WI38 (cell line): ENCODE data around the gene CD6.
"Not testable (repeated sequence)": the region's sequence is repeated elsewhere in the genome, so short reads cannot be mapped to it uniquely, and the experiment has no call there.

Experiments used
- H3K4me3 ChIP-seq: 2 replicates; pipeline ENCODE4 v1.5.1; 2011; ENCODE audit warnings: low read depth, mild to moderate bottlenecking, control low read depth, low read length
- TF ChIP-seq, protein P1 (sequence below): IDR thresholded peaks from 2 replicates; pipeline ENCODE4 v1.5.1; 2012; ENCODE audit warnings: low read depth, mild to moderate bottlenecking, control low read depth, low read length

The CD6 gene

GRCh38 chr11:60966890-60967289 is 4.6 kb upstream of the CD6 start:
- TF ChIP-seq, protein P1, sequence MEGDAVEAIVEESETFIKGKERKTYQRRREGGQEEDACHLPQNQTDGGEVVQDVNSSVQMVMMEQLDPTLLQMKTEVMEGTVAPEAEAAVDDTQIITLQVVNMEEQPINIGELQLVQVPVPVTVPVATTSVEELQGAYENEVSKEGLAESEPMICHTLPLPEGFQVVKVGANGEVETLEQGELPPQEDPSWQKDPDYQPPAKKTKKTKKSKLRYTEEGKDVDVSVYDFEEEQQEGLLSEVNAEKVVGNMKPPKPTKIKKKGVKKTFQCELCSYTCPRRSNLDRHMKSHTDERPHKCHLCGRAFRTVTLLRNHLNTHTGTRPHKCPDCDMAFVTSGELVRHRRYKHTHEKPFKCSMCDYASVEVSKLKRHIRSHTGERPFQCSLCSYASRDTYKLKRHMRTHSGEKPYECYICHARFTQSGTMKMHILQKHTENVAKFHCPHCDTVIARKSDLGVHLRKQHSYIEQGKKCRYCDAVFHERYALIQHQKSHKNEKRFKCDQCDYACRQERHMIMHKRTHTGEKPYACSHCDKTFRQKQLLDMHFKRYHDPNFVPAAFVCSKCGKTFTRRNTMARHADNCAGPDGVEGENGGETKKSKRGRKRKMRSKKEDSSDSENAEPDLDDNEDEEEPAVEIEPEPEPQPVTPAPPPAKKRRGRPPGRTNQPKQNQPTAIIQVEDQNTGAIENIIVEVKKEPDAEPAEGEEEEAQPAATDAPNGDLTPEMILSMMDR: no peak
- H3K4me3 ChIP-seq: no peak overlapping the region

DNA sequence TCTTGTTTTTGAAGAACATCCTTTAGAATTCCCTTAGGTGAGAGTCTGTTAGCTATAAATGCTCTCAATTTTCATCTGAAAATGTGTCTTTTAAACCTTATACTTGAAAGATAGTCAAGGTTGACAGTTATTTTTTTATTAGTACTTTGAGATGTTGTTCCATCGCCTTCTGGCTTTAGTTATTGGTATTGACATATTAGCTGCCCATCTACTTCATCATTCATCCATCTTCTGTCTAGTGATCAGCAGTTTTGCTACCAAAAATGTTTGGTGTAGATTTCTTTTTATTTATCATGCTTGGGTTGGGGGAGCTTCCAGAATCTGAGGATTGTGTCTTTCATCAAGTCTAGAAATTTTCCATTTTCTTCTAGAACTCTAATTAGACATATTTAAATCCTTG is 3.3 kb upstream of the CD6 start:
- H3K4me3 ChIP-seq: no peak overlapping the region
- TF ChIP-seq, protein P1: no peak

GRCh38 chr11:60970369-60970774 is 1.1 kb upstream of the CD6 start:
- TF ChIP-seq, protein P1: peak; percentile 79
- H3K4me3 ChIP-seq: no peak overlapping the region

- no peak overlapping the region for H3K4me3 ChIP-seq
- TF ChIP-seq, protein P1: no peak
Observed at GRCh38 chr11:60970890-60971289, 590 bp upstream of the CD6 start.

- no peak overlapping the region for H3K4me3 ChIP-seq
- TF ChIP-seq, protein P1: no peak
Observed at GRCh38 chr11:60972182-60973030, 926 bp downstream of the CD6 start.

DNA sequence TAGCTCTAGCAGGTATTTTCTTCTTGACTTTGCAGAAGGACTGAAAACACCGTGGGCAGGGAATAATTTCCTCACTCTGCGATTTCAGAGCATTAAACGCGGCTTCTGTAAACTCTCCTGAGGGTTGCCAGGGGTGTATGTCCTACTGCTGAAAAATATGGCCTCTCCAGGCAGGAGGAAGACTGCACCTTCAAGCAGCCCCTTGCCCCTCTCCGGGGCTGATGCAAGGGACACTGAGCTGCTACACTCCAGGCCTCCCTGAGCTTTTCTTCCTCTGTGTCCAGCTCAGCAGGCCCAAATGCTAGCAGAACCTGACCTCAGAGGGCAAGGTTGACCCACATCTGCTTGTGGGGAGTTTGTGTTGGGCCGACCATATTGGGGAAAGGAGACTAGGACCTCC is 2.2 kb downstream of the CD6 start:
- TF ChIP-seq, protein P1: no peak
- no peak overlapping the region for H3K4me3 ChIP-seq

GRCh38 chr11:60974316-60974715 is 2.8 kb downstream of the CD6 start:
- not testable (repeated sequence) for H3K4me3 ChIP-seq

DNA sequence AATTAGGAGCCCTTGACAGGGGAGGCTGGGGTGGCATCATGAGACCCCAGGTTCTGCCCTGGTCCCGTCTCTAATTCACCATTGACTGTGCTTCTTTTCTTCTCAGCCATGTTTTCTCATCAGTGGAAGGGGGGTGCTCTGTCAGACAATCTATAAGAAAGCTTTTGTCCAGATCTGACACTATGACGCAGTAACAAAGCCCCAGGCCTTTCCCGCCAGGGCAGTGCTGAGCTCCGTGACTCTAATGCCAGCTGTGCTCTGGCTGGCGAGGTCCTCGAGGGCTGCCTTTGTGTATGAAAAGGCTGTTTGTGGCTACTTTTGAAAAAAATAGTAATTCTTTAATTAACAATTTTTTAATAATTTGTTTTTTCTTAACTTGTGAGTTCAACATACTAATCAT is 3.2 kb downstream of the CD6 start:
- H3K4me3 ChIP-seq: no peak overlapping the region

More for the DNA sequence above, 3.2 kb downstream of the CD6 start:
- TF ChIP-seq, protein P1: no peak
